ENCODE data around the gene MUTYH. TPM values are rescaled to one million over a fixed set of nuclear protein-coding genes. Genes with fewer than 3 reads are reported as not detected.
"Not testable (repeated sequence)": the region's sequence is repeated elsewhere in the genome, so short reads cannot be mapped to it uniquely, and the experiment has no call there.

MUTYH gene
- total RNA-seq = 10 to 100 TPM; 51.7 to 55.1 TPM

- Mint-ChIP-seq H3K36me3 (ENCODE audit: low read depth) (peaks cover 54% of the 10 kb centered on the region), H3K27me3 (no peaks in the 10 kb centered on the region), H3K4me1 (peaks cover 55% of the 10 kb centered on the region), H3K27ac (peak within 1 kb of the TSS; percentile 98), H3K4me3 (peak within 1 kb of the TSS; percentile 97), H3K9me3 (peaks cover 8% of the 10 kb centered on the region)
- ChIA-PET POLR2A (interaction anchor here (0.5 to 3.0 kb wide), 12 partner anchors 12 to 1565 kb away, joined by 3 to 22 read pairs (median 7); partner anchors contain the start of genes AKR1A1, CCDC163, HPDL and MMACHC), CTCF (interaction anchor here (0.8 to 2.2 kb wide), 13 partner anchors 12 to 505 kb away, joined by 3 to 11 read pairs (median 4); partner anchors contain the start of genes CCDC163, HPDL, MMACHC and PRDX1)
- DNase-seq = peak; percentile 95
Measured at GRCh38 chr1:45339789-45340558, at the start of gene MUTYH, which contains the start of gene TOE1. Gene MUTYH (minus strand): TSS chr1:45340440. CDS start chr1:45334505, 5,935 bp downstream. Gene TOE1 (plus strand): TSS chr1:45340170. CDS start chr1:45340253, 83 bp downstream.

GRCh38 chr1:45386219-45386618, 46.0 kb upstream of the MUTYH start:
- CTCF ChIA-PET = no interaction called here
- no peaks in the 10 kb centered on the region for H3K36me3 Mint-ChIP-seq (ENCODE audit: low read depth)
- no peak overlapping the region for H3K4me3 Mint-ChIP-seq
- no peaks in the 10 kb centered on the region for H3K4me1 Mint-ChIP-seq
- POLR2A ChIA-PET = no interaction called here
- no peaks in the 10 kb centered on the region for H3K9me3 Mint-ChIP-seq
- H3K27ac Mint-ChIP-seq = no peak overlapping the region
- H3K27me3 Mint-ChIP-seq = no peaks in the 10 kb centered on the region
- no peak for DNase-seq

DNA sequence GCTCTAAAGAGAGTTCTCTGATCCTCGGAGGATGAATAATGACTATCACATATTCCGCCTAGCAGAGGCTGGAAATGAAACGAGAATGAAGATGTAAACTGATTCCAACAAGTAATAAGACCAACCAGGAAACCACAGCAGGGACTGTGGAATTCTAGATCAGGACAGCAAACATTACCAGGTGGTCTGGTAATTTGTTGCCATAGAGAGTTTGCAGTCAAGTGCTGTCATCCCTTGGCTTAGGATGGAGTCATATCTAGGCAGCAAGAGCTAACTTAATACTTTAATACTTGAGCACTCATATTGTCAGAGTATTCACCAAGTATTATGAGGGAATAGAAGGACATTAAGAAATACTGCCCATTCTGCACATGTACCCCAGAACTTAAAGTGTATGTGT, 45.1 kb upstream of the MUTYH start:
- H3K4me3 Mint-ChIP-seq = no peak overlapping the region
- POLR2A ChIA-PET = no interaction called here
- no peaks in the 10 kb centered on the region for H3K36me3 Mint-ChIP-seq (ENCODE audit: low read depth)
- CTCF ChIA-PET = no interaction called here
- H3K4me1 Mint-ChIP-seq = no peaks in the 10 kb centered on the region
- no peaks in the 10 kb centered on the region for H3K27me3 Mint-ChIP-seq
- H3K9me3 Mint-ChIP-seq = no peaks in the 10 kb centered on the region
- H3K27ac Mint-ChIP-seq = no peak overlapping the region
- no peak for DNase-seq

DNA sequence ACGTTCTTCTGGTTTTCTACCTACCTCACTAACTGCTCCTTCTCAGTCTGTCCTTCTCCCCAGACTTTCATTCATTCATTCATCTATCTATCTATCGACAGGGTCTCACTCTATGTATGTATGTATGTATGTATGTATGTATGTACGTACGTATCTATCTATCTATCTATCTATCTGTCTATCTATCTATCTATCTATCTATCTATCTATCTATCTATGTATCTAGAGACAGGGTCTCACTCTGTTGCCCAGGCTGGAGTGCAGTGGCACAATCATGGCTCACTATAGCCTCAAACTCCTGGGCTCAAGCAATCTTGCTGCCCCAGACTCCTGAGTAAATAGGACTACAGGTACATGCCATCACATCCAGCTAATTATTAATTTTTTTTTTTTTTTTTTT, 44.0 kb upstream of the MUTYH start:
- POLR2A ChIA-PET, CTCF ChIA-PET, DNase-seq: not testable (repeated sequence)

DNA sequence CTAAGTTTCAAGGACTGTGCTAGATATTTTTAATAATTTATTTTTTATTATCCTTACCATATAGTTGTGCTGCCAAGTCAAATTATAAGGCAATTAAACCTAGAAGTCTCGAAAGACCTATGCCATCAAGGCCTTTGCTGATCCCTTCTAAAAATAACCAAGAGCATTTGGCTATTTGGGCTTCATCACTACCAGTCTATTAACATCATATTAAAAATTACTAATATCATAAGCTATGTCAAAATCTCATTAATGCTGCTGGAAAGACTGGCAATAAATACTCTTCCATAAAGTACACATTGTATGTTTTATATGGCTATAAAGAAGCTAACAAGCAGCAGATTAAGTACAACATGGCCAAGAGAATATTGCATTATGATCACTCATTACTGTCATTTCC, 43.0 kb upstream of the MUTYH start:
- ChIA-PET CTCF (interaction anchor here (1.9 kb wide), 1 partner anchor 11 kb away, joined by 4 read pairs; no protein-coding TSS in a partner anchor), POLR2A (no interaction called here)
- Mint-ChIP-seq H3K36me3 (ENCODE audit: low read depth) (no peaks in the 10 kb centered on the region), H3K9me3 (no peaks in the 10 kb centered on the region), H3K4me1 (no peaks in the 10 kb centered on the region), H3K27ac (no peak overlapping the region), H3K4me3 (no peak overlapping the region), H3K27me3 (no peaks in the 10 kb centered on the region)
- no peak for DNase-seq

More for the DNA sequence above, 44.0 kb upstream of the MUTYH start:
- H3K4me1 Mint-ChIP-seq; H3K9me3 Mint-ChIP-seq; H3K27me3 Mint-ChIP-seq; H3K4me3 Mint-ChIP-seq; H3K36me3 Mint-ChIP-seq (ENCODE audit: low read depth); H3K27ac Mint-ChIP-seq: not testable (repeated sequence)

DNA sequence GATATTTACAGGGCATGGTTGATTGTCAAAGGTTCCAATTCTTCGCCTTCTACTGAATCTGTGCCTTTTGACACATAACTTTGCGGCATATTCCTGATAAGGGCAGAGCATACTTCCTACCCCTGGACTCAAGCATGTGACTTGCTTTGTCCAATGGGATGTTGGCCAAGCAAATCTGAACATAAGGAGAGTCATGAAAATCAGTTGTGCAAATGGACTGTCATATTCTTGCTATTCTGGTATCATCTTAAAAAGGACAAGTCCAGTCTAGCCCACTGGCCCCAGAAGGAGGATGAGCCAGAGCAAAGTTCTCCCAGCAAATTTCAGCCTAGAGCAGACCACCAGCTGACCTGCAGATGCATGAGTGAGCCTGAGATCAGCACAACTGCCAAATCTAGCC, 41.0 kb upstream of the MUTYH start:
- Mint-ChIP-seq H3K9me3 (no peaks in the 10 kb centered on the region), H3K4me1 (no peaks in the 10 kb centered on the region), H3K4me3 (no peak overlapping the region), H3K36me3 (ENCODE audit: low read depth) (no peaks in the 10 kb centered on the region), H3K27ac (no peak overlapping the region), H3K27me3 (no peaks in the 10 kb centered on the region)
- ChIA-PET CTCF (interaction anchor here (1.9 kb wide), 1 partner anchor 9 kb away, joined by 4 read pairs; no protein-coding TSS in a partner anchor), POLR2A (no interaction called here)
- DNase-seq = no peak

- POLR2A ChIA-PET = no interaction called here
- Mint-ChIP-seq H3K27me3 (no peaks in the 10 kb centered on the region), H3K4me1 (no peaks in the 10 kb centered on the region), H3K36me3 (ENCODE audit: low read depth) (no peaks in the 10 kb centered on the region), H3K27ac (no peak overlapping the region), H3K9me3 (no peaks in the 10 kb centered on the region), H3K4me3 (no peak overlapping the region)
- DNase-seq = no peak
- CTCF ChIA-PET = interaction anchor here (1.3 kb wide), 1 partner anchor 25 kb away, joined by 4 read pairs; no protein-coding TSS in a partner anchor
Measured at GRCh38 chr1:45380730-45381129, 40.5 kb upstream of the MUTYH start.

- H3K27me3 Mint-ChIP-seq = no peaks in the 10 kb centered on the region
- no peaks in the 10 kb centered on the region for H3K36me3 Mint-ChIP-seq (ENCODE audit: low read depth)
- no peak for DNase-seq
- H3K4me3 Mint-ChIP-seq = no peak overlapping the region
- POLR2A ChIA-PET = no interaction called here
- no peaks in the 10 kb centered on the region for H3K9me3 Mint-ChIP-seq
- H3K27ac Mint-ChIP-seq = no peak overlapping the region
- H3K4me1 Mint-ChIP-seq = no peaks in the 10 kb centered on the region
- CTCF ChIA-PET = interaction anchor here (1.3 kb wide), 1 partner anchor 24 kb away, joined by 4 read pairs; no protein-coding TSS in a partner anchor
Measured at GRCh38 chr1:45380125-45380524, 39.9 kb upstream of the MUTYH start.

DNA sequence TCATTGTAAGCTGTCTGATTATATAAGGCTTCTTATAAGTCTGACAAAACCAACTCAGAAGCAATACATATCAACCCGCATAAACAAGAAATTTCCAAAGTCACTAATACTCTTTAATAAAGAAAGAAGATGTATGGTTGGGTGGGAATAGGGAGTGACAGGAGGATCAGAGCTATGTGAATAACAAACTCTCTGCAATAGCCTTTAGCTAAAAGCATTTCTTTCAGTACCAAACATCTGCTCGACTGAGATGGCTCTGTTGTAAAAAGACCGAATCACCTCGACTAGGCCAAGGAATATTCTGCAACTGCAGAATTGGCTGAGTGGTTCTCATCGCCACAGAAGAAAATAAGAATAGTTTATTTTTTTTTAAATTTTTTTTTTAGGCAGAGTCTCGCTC, 39.3 kb upstream of the MUTYH start:
- POLR2A ChIA-PET = no interaction called here
- Mint-ChIP-seq H3K36me3 (ENCODE audit: low read depth) (no peaks in the 10 kb centered on the region), H3K4me1 (peaks cover 3% of the 10 kb centered on the region), H3K9me3 (no peaks in the 10 kb centered on the region), H3K4me3 (no peak overlapping the region), H3K27me3 (no peaks in the 10 kb centered on the region), H3K27ac (no peak overlapping the region)
- no peak for DNase-seq
- CTCF ChIA-PET = interaction anchor here (1.3 kb wide), 1 partner anchor 23 kb away, joined by 4 read pairs; no protein-coding TSS in a partner anchor

- Mint-ChIP-seq H3K4me1 (peaks cover 8% of the 10 kb centered on the region), H3K4me3 (no peak overlapping the region), H3K9me3 (no peaks in the 10 kb centered on the region), H3K36me3 (ENCODE audit: low read depth) (no peaks in the 10 kb centered on the region), H3K27me3 (no peaks in the 10 kb centered on the region), H3K27ac (no peak overlapping the region)
- POLR2A ChIA-PET = no interaction called here
- DNase-seq = no peak
- CTCF ChIA-PET = no interaction called here
Measured at GRCh38 chr1:45378184-45378583, 37.9 kb upstream of the MUTYH start.

DNA sequence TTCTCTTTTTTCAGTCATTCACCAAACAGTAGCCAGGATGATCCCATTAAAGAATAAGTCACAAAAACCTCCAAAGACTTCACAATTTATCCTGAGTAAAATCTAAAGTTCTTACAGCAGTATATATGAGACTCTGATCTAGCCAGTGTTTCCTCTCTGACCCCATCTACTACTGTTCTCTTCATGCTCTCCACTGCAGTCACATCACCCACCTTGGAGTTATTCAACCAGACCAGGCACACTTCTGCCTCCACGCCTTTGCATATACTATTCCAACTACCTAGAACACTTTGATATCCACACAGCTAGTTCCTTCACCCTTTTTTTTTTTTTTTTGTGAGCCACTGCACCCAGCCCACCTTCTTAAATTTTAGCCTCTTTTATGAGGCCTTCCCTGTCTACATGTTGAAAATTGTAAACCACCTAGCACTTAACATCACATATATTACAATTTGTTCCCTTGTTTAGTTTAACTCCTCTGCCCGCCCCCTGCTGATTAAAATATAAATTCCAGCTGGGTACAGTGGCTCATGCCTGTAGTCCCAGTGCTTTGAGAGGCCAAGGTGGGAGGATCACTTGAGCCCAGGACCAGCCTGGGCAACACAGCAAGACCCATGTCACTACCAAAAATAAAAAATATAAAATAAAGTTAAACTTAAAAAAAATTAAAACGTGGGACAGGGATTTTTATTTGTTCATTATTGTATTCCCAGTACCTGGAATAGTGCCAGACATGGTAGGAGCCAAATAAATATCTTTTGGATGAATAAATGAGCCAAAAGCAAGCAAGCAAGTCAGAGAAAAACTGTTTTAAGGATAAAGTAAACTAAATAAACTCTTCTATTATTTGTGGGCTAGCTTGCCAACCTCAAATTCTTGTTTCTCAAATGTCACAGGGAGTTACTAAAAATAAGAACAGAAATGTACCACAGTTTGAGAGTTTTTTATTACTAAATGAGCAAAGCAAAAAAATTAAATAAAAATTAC, 35.2 kb upstream of the MUTYH start:
- Mint-ChIP-seq H3K9me3 (no peaks in the 10 kb centered on the region), H3K27me3 (no peaks in the 10 kb centered on the region), H3K36me3 (ENCODE audit: low read depth) (no peaks in the 10 kb centered on the region), H3K27ac (no peak overlapping the region), H3K4me3 (no peak overlapping the region), H3K4me1 (peaks cover 15% of the 10 kb centered on the region)
- CTCF ChIA-PET = no interaction called here
- POLR2A ChIA-PET = no interaction called here
- DNase-seq = no peak

DNA sequence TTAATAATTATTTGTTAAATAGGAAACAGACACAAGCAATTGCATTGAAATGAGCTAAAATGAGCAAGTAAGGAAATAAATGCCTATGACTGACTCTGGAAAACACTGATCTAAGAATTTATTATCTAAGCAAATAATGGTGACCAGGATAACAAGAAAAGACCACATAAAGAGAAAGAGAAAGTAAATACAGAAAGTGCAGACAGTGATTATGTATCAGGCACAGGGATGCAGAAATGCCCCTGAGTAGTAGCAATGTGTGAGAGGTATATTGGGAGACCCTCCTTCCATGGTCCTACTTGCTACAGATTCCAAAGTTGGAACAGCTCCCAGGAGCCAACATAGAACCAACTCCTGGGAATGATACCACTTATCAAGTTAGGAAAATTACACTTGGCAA, 33.3 kb upstream of the MUTYH start:
- Mint-ChIP-seq H3K27ac (no peak overlapping the region), H3K9me3 (no peaks in the 10 kb centered on the region), H3K27me3 (no peaks in the 10 kb centered on the region), H3K4me1 (peaks cover 15% of the 10 kb centered on the region), H3K36me3 (ENCODE audit: low read depth) (no peaks in the 10 kb centered on the region), H3K4me3 (no peak overlapping the region)
- CTCF ChIA-PET = interaction anchor here (0.8 to 1.6 kb wide), 2 partner anchors 11 to 17 kb away, joined by 3 to 4 read pairs; no protein-coding TSS in a partner anchor
- POLR2A ChIA-PET = no interaction called here
- DNase-seq = no peak

GRCh38 chr1:45370575-45370974, 30.3 kb upstream of the MUTYH start:
- POLR2A ChIA-PET = no interaction called here
- Mint-ChIP-seq H3K9me3 (no peaks in the 10 kb centered on the region), H3K36me3 (ENCODE audit: low read depth) (no peaks in the 10 kb centered on the region), H3K27ac (no peak overlapping the region), H3K27me3 (no peaks in the 10 kb centered on the region), H3K4me1 (peaks cover 15% of the 10 kb centered on the region), H3K4me3 (no peak overlapping the region)
- DNase-seq = no peak
- CTCF ChIA-PET = interaction anchor here (0.6 to 1.0 kb wide), 3 partner anchors 18 to 67 kb away, joined by 3 to 4 read pairs (median 3); no protein-coding TSS in a partner anchor

All from activated CD4-positive, alpha-beta T cell treated with anti-CD3 and anti-CD28 coated beads, Interleukin-2, amount 10 ng/mL, durations not matched to agents 7 days and 5 days (primary cell).